K562 (cell line): ENCODE results near the gene C21orf58. TPM values are rescaled to one million over a fixed set of nuclear protein-coding genes. Genes with fewer than 3 reads are reported as not detected.
A peak's percentile ranks its signal among the peaks of the same experiment; 100 is the strongest.

Experiments used
- ARID1B ChIP-seq: fragments of 450-650 bp; IDR thresholded peaks from 2 replicates; pipeline ENCODE4 v1.6.1; 2016; ENCODE audit warnings: antibody characterized with exemption, mild to moderate bottlenecking, inconsistent platforms
- CHD1 ChIP-seq: fragments of 200-600 bp; sonication (generic); IDR thresholded peaks from one replicate; pipeline ENCODE4 v1.6.1; 2012; ENCODE audit warnings: mild to moderate bottlenecking, moderate library complexity, low read length, inconsistent platforms
- E2F4 ChIP-seq: sonication (generic); formaldehyde crosslinking; IDR thresholded peaks from 2 replicates; pipeline ENCODE4 v1.8.0; 2022; ENCODE audit warnings: mild to moderate bottlenecking, low read depth, missing genetic modification reagents
- E2F8 ChIP-seq: fragments of 450-650 bp; IDR thresholded peaks from 2 replicates; pipeline ENCODE4 v1.7.1; 2018; ENCODE audit warnings: mild to moderate bottlenecking, low read depth; ENCODE audit not compliant: partially characterized antibody
- FOXP4 ChIP-seq: sonication (generic); formaldehyde crosslinking; IDR thresholded peaks from 2 replicates; pipeline ENCODE4 v1.8.0; 2022; ENCODE audit warnings: mild to moderate bottlenecking, missing genetic modification reagents, borderline replicate concordance
- HLTF ChIP-seq: fragments of 450-650 bp; IDR thresholded peaks from 2 replicates; pipeline ENCODE4 v1.6.1; 2016
- IFI16 ChIP-seq: fragments of 250-450 bp; sonication (Bioruptor Pico); IDR thresholded peaks from 2 replicates; pipeline ENCODE4 v2.1.2; 2022; ENCODE audit warnings: mild to moderate bottlenecking, inconsistent platforms
- MED1 ChIP-seq: sonication (generic); formaldehyde crosslinking; IDR thresholded peaks from 2 replicates; pipeline ENCODE4 v1.8.1; 2023; ENCODE audit warnings: missing genetic modification reagents, borderline replicate concordance
- NR4A1 ChIP-seq, 2 experiments: fragments of 250-450 bp in 1 of 2; fragments of 450-650 bp in 1 of 2; sonication (Bioruptor Pico) in 1 of 2; IDR thresholded peaks; 2 replicates each; pipeline versions ENCODE4 v1.4.0 to v1.6.1; 2016 to 2020; ENCODE audit warnings: mild to moderate bottlenecking in 2 of 2, missing compliant biosample characterization in 1 of 2, missing genetic modification characterization in 1 of 2, moderate library complexity in 1 of 2
- PATZ1 ChIP-seq: fragments of 250-450 bp; sonication (Bioruptor Pico); IDR thresholded peaks from 2 replicates; pipeline ENCODE4 v1.5.0; 2020; ENCODE audit warnings: mild to moderate bottlenecking, borderline replicate concordance
- RBM15 ChIP-seq: fragments of 200-400 bp; formaldehyde crosslinking; IDR thresholded peaks from 2 replicates; pipeline ENCODE4 v1.6.1; 2018; ENCODE audit warnings: mild to moderate bottlenecking, low read length, moderate library complexity; ENCODE audit not compliant: insufficient read depth
- SIN3B ChIP-seq: fragments of 450-650 bp; IDR thresholded peaks from 2 replicates; pipeline ENCODE4 v1.6.1; 2017; ENCODE audit warnings: low read depth, mild to moderate bottlenecking, moderate library complexity
- TBP ChIP-seq: optimal IDR thresholded peaks from 2 replicates; pipeline ENCODE3; 2011; ENCODE audit warnings: low read depth, low read length, improper control_type of control experiment
- TEAD1 ChIP-seq, 2 experiments: fragments of 450-650 bp in 1 of 2; sonication (generic) in 1 of 2; formaldehyde crosslinking; IDR thresholded peaks; 2 replicates each; pipeline versions ENCODE4 v1.4.0 to v1.8.0; 2020 to 2022; ENCODE audit warnings: mild to moderate bottlenecking in 2 of 2, missing genetic modification reagents in 1 of 2
- ZBTB17 ChIP-seq: fragments of 450-650 bp; formaldehyde crosslinking; IDR thresholded peaks from 2 replicates; pipeline ENCODE4 v1.4.0; 2020; ENCODE audit warnings: mild to moderate bottlenecking
- ZBTB9 ChIP-seq: fragments of 450-650 bp; formaldehyde crosslinking; IDR thresholded peaks from 2 replicates; pipeline ENCODE4 v1.4.0; 2020; ENCODE audit warnings: mild to moderate bottlenecking, moderate library complexity
- polyA plus RNA-seq, 8 experiments: library from polyadenylated mRNA; depleted of rRNA in 4 of 8; stranded (reverse) in 5 of 8; unstranded in 3 of 8; fragments of >200 nt; fragmentation: Nextera tagmentation in 2 of 8; fragmentation: Illumina TruSeq in 1 of 8; extraction: Ambion mirVana in 2 of 8; extraction: Trizol in 1 of 8; gene quantifications; 2 replicates each; pipeline versions ENCODE4 v1.2.1 to v1.2.3, GENCODE V29; 2011 to 2014; ENCODE audit warnings: inconsistent platforms in 1 of 8, missing spikeins in 1 of 8
- total RNA-seq, 7 experiments: library from RNA; depleted of rRNA in 6 of 7; stranded (reverse); fragments of >200 nt in 6 of 7; fragmentation: Illumina TruSeq in 2 of 7; extraction: Trizol in 2 of 7; gene quantifications; 2 replicates each; pipeline versions ENCODE4 v1.2.1 to v1.2.3, GENCODE V29; 2011 to 2021; ENCODE audit warnings: low replicate concordance in 1 of 7
- TF ChIP-seq, protein P1 (sequence below): sonication (generic); formaldehyde crosslinking; IDR thresholded peaks from 2 replicates; pipeline ENCODE4 v1.9.0; 2022; ENCODE audit warnings: mild to moderate bottlenecking, missing genetic modification reagents

The C21orf58 gene
- total and polyA plus RNA-seq, 9 of the 15 experiments (the other 6 are each of a cell fraction or from before 2014, with no cell fraction given): 1.2 to 30.5 (median 12.4) TPM

- peak; percentile 44 to 86; a peak in 1 of 4 replicates for TF ChIP-seq TEAD1 (CRISPR knock-in tag; IDR thresholded peaks at IDR 0.05)
- TF ChIP-seq SIN3B: peak; percentile 88
- TF ChIP-seq E2F8: peak; percentile 66
- peak; percentile 49; the same call in 1 of the 2 replicates for TF ChIP-seq ARID1B
- TF ChIP-seq IFI16 (CRISPR knock-in tag): no peak
- TF ChIP-seq ZBTB9: peak; percentile 66; the same call in 1 of the 2 replicates
- TF ChIP-seq RBM15: no peak
- TF ChIP-seq E2F4 (CRISPR knock-in tag): peak; percentile 99
- TF ChIP-seq MED1 (CRISPR knock-in tag): no peak
- peak; percentile 56 for TF ChIP-seq ZBTB17 (CRISPR knock-in tag)
- TF ChIP-seq HLTF: no peak; the same call in 1 of the 2 replicates
- TF ChIP-seq PATZ1 (CRISPR knock-in tag): no peak
- TF ChIP-seq CHD1: peak; percentile 99
- TF ChIP-seq FOXP4 (CRISPR knock-in tag): peak; percentile 41; the same call in 1 of the 2 replicates
- TF ChIP-seq NR4A1 (CRISPR knock-in tag; IDR thresholded peaks at IDR 0.05): 0 out of 2 replicates have a peak, but pooled peaks have one; percentile 59
- no peak for TF ChIP-seq NR4A1 (tag; IDR thresholded peaks at IDR 0.05)
- TF ChIP-seq, protein P1, sequence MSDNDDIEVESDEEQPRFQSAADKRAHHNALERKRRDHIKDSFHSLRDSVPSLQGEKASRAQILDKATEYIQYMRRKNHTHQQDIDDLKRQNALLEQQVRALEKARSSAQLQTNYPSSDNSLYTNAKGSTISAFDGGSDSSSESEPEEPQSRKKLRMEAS: peak; percentile 81
- peak; percentile 94 for TF ChIP-seq TBP
Measured at GRCh38 chr21:46323710-46324389, at the start of gene C21orf58, which contains the start of gene PCNT (continued).
